ENCODE measurements around the gene ACTN2.

DNA sequence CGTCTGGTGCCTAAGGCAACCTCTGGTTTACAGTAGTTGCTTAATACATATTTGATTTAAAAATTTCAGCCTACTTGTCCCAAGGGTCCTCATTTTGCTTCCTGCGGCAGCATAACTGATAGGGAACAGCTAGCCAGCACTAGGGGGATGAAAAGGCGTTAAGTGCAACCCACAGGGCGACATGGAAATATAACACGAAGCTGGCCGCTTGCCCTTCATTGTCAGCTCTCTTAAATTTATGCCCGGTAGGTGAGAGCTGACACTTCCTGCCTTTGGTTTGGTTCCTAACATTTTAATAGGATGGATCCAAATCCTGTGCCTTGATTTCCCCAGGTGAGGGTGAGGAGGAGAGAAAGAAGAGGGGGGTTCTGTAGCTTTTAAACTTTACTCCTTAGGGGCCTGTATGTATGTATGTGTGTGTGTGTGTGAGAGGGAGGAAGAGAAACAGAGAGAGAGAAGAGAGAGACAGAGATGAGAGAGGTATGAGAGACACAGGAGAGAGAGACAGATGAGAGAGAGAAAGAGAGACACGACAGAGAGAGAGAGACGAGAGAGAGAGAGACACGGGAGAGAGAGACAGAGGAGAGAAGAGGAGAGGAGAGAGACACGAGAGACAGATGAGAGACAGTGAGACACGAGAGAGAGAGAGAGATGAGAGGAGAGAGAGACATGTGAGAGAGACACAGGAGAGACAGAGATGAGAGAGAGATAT is 938 bp upstream of the ACTN2 start:
- TF ChIP-seq, protein P1, sequence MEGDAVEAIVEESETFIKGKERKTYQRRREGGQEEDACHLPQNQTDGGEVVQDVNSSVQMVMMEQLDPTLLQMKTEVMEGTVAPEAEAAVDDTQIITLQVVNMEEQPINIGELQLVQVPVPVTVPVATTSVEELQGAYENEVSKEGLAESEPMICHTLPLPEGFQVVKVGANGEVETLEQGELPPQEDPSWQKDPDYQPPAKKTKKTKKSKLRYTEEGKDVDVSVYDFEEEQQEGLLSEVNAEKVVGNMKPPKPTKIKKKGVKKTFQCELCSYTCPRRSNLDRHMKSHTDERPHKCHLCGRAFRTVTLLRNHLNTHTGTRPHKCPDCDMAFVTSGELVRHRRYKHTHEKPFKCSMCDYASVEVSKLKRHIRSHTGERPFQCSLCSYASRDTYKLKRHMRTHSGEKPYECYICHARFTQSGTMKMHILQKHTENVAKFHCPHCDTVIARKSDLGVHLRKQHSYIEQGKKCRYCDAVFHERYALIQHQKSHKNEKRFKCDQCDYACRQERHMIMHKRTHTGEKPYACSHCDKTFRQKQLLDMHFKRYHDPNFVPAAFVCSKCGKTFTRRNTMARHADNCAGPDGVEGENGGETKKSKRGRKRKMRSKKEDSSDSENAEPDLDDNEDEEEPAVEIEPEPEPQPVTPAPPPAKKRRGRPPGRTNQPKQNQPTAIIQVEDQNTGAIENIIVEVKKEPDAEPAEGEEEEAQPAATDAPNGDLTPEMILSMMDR (IDR thresholded peaks at IDR 0.05) = no peak
- no peak for TF ChIP-seq EP300 (IDR thresholded peaks at IDR 0.05; ENCODE audit: low read depth)
